Uterus (tissue), 4 donors: ENCODE data around the gene SHOC2. TPM values are rescaled to one million over a fixed set of nuclear protein-coding genes. Genes with fewer than 3 reads are reported as not detected.
A peak's percentile ranks its signal among the peaks of the same experiment; 100 is the strongest.

Experiments
- DNase-seq, 2 donors: peaks; one replicate each; pipeline ENCODE4 v3.0.0-alpha.2; 2019 to 2020
- H3K27ac ChIP-seq, 2 donors: fragments of 200-600 bp; sonication (generic); 1 replicate in 1 of 2; 2 replicates in 1 of 2; pipeline ENCODE4 v1.5.1; 2016 to 2018
- H3K27me3 ChIP-seq, 2 donors: fragments of 200-600 bp; sonication (generic); one replicate each; pipeline ENCODE4 v1.5.1; 2018 to 2019; ENCODE audit warnings: control low read depth in 1 of 2
- H3K36me3 ChIP-seq, 2 donors: fragments of 200-600 bp; sonication (generic); one replicate each; pipeline ENCODE4 v1.5.1; 2019; ENCODE audit warnings: control low read depth in 1 of 2
- H3K4me1 ChIP-seq, 2 donors: fragments of 200-600 bp; sonication (generic); one replicate each; pipeline ENCODE4 v1.5.1; 2018 to 2019; ENCODE audit warnings: control low read depth in 1 of 2
- H3K4me3 ChIP-seq, 2 donors: fragments of 200-600 bp; sonication (generic); 1 replicate in 1 of 2; 2 replicates in 1 of 2; pipeline ENCODE4 v1.5.1; 2018 to 2019; ENCODE audit warnings: mild to moderate bottlenecking in 1 of 2
- H3K9me3 ChIP-seq, 2 donors: fragments of 200-600 bp; sonication (generic); one replicate each; pipeline ENCODE4 v1.5.1; 2019; ENCODE audit warnings: control low read depth in 1 of 2
- POLR2A ChIP-seq, 2 donors: fragments of 450-650 bp; IDR thresholded peaks; one replicate each; pipeline ENCODE4 v1.6.1; 2016; ENCODE audit warnings: antibody characterized with exemption in 2 of 2, mild to moderate bottlenecking in 1 of 2, moderate library complexity in 1 of 2
- intact Hi-C: fragments of 100-400 bp; cut with DNase I; formaldehyde crosslinking; loops from one replicate; pipeline ENCODE4 v1.15.1; 2023; ENCODE audit warnings: low total_unique reads
- total RNA-seq, 4 donors: library from RNA; depleted of rRNA in 3 of 4; stranded (reverse); fragments of >200 nt in 3 of 4; gene quantifications; one replicate each; pipeline versions ENCODE4 v1.1.0 to v1.2.4, GENCODE V29; 2014 to 2023
- TF ChIP-seq, protein P1 (sequence below), 4 experiments: fragments of 200-600 bp in 2 of 4; fragments of 450-650 bp in 2 of 4; sonication (generic) in 2 of 4; IDR thresholded peaks; one replicate each; pipeline ENCODE4 v1.5.1; 2016 to 2019; ENCODE audit warnings: antibody characterized with exemption in 4 of 4, mild to moderate bottlenecking in 2 of 4, moderate library complexity in 1 of 4
- donor health status: DM: yes; HTN: yes; CAD: no.

The SHOC2 gene
- total RNA-seq, 4 donors from 2014 or later, result 21.3 to 114 (median 92.5) TPM

DNA sequence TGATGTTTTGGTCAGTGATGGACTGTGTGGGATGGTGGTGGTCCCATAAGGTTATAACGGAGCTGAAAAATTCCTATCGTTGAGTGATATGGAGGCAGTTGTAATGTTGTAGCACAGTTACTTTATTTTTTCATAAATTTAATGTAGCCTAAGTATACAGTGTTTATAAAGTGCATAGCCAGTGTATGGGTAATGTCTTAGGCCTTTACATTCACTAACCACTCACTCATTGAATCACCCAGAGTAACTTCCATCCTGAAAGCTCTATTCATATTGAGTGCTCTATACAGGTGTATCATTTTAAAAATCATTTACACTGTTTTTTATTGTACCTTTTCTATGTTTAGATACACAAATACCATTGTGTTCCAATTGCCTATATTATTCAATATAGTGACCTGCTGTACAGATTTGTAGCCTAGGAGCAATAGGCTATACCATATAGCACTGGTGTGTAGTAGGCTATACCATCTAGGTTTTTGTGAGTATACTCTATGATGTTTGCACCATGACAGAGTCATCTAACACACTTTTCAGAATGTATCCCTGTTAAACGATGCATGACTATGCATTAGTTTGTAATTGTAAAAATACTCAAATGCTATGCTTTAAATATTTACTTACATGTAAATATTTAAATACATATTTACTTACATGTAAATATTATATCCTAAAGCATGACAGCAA, 26.7 kb upstream of the SHOC2 start:
- intact Hi-C loops, result loop anchor here (5.0 kb wide), 2 partner anchors 90 to 150 kb away; no protein-coding TSS in a partner anchor
- TF ChIP-seq, protein P1, sequence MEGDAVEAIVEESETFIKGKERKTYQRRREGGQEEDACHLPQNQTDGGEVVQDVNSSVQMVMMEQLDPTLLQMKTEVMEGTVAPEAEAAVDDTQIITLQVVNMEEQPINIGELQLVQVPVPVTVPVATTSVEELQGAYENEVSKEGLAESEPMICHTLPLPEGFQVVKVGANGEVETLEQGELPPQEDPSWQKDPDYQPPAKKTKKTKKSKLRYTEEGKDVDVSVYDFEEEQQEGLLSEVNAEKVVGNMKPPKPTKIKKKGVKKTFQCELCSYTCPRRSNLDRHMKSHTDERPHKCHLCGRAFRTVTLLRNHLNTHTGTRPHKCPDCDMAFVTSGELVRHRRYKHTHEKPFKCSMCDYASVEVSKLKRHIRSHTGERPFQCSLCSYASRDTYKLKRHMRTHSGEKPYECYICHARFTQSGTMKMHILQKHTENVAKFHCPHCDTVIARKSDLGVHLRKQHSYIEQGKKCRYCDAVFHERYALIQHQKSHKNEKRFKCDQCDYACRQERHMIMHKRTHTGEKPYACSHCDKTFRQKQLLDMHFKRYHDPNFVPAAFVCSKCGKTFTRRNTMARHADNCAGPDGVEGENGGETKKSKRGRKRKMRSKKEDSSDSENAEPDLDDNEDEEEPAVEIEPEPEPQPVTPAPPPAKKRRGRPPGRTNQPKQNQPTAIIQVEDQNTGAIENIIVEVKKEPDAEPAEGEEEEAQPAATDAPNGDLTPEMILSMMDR (IDR thresholded peaks at IDR 0.05), result no peak
- TF ChIP-seq POLR2A (IDR thresholded peaks at IDR 0.05), result no peak
- Histone ChIP-seq H3K27me3 (no peaks in the 10 kb centered on the region), H3K27ac (no peak overlapping the region), H3K36me3 (no peaks in the 10 kb centered on the region), H3K4me1 (no peaks in the 10 kb centered on the region), H3K4me3 (no peak overlapping the region), H3K9me3 (no peaks in the 10 kb centered on the region)
- DNase-seq, result no peak

DNA sequence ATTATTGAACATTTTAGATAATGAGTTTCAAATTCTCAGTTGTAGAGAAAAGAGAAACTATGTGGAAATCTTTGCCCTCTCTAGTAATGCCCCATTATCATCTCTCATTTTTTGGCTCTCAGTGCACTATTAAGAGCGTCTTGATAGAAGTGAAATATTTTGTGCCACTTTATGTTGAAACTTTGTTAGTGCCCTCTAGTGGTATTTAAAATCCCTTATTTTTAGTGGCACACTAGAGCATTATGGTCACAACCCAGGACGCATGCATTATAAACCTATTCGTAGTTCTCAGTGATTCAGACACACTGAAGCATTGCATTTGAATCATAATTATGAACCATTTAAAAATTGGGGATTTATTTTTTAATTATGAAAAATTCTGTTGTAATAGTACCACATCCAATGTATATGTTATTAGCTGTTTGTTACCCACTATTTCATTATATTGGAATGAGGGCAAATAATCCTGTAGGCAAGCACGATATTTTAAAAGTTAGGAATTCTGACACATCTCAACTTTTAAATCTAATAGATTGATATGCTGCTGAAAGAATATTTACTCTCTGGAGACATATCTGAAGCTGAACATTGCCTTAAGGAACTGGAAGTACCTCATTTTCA, 25.7 kb upstream of the SHOC2 start:
- Histone ChIP-seq H3K27me3 (no peaks in the 10 kb centered on the region), H3K9me3 (no peaks in the 10 kb centered on the region), H3K36me3 (no peaks in the 10 kb centered on the region), H3K27ac (no peak overlapping the region), H3K4me3 (no peak overlapping the region), H3K4me1 (no peaks in the 10 kb centered on the region)
- intact Hi-C loops, result loop anchor here (5.0 kb wide), 2 partner anchors 91 to 151 kb away; no protein-coding TSS in a partner anchor
- no peak for TF ChIP-seq POLR2A (IDR thresholded peaks at IDR 0.05)
- TF ChIP-seq, protein P1 (IDR thresholded peaks at IDR 0.05), result peak; percentile 55 to 71 (median 64)
- no peak for DNase-seq

DNA sequence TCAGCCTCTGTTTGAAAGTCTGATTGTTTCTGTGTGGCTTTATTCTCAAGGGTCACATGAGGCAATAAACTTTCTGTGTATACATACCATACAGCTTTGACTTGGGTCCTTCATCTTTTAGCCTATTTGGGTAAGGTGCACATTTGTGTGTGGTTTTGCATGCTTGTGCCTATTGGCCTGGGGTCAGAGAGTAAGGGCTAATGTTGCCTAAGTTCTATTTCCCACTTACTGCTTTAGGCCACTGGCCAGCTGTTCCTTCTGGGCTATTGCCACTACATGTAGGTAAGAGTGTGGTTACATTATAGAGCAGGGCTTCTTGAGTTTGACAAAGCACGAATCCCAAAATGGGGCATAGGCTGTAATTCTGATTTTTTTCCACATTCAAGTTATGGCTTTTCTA, 22.2 kb upstream of the SHOC2 start:
- Histone ChIP-seq H3K4me3 (no peak overlapping the region), H3K27ac (no peak overlapping the region), H3K9me3 (no peaks in the 10 kb centered on the region), H3K36me3 (no peaks in the 10 kb centered on the region), H3K4me1 (no peaks in the 10 kb centered on the region), H3K27me3 (no peaks in the 10 kb centered on the region)
- TF ChIP-seq, protein P1 (IDR thresholded peaks at IDR 0.05), result no peak
- TF ChIP-seq POLR2A (IDR thresholded peaks at IDR 0.05), result no peak
- intact Hi-C loops, result no loop called here
- no peak for DNase-seq

DNA sequence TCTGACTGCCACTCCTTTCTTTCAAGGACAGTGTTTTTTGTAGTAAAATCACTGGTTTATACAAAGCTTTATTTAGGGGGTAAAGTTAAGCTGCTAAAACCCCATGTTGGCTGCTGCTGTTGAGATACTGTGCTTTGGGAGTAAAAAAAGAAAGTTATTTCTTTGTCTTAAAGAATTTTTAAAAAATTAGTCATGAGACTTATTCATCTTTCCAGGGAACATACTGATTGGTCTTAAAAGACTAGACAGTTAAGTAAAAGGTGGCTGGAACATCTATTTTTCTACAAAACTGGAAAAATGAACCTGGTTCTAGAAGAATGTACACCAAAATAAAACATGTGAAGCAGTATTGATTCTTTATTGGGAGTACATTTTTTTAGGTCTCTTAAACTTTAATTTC, 21.0 kb upstream of the SHOC2 start:
- no peak overlapping the region for H3K4me3 ChIP-seq
- H3K36me3 ChIP-seq, result no peaks in the 10 kb centered on the region
- intact Hi-C loops, result no loop called here
- H3K27ac ChIP-seq, result no peak overlapping the region
- no peak for TF ChIP-seq POLR2A (IDR thresholded peaks at IDR 0.05)
- TF ChIP-seq, protein P1 (IDR thresholded peaks at IDR 0.05), result no peak
- H3K9me3 ChIP-seq, result no peaks in the 10 kb centered on the region
- DNase-seq, result no peak
- no peaks in the 10 kb centered on the region for H3K27me3 ChIP-seq
- peaks cover 0 to 8% of the 10 kb centered on the region in 2 donors for H3K4me1 ChIP-seq

DNA sequence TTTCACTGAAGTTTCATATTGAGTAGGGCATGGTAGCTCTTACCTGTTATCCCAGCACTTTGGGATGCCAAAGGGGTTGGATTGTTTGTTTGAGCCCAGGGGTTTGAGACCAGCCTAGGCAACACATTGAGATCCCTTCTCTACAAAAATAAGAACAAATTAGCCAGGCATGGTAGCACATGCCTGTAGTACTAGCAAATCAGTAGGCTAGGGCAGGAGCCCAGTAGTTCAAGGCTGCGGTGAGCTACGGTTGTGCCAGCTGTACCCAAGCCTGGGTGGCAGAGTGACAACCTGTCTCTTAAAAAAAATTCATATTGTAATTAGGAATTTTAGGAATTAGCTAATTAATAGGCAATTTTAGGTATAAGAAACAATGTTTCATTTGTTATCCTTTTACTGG, 18.4 kb upstream of the SHOC2 start:
- TF ChIP-seq, protein P1 (IDR thresholded peaks at IDR 0.05), result no peak
- TF ChIP-seq POLR2A (IDR thresholded peaks at IDR 0.05), result no peak
- no peaks in the 10 kb centered on the region for H3K27me3 ChIP-seq
- H3K4me3 ChIP-seq, result no peak overlapping the region
- H3K36me3 ChIP-seq, result no peaks in the 10 kb centered on the region
- H3K27ac ChIP-seq, result no peak overlapping the region
- H3K4me1 ChIP-seq, result peaks cover 0 to 8% of the 10 kb centered on the region in 2 donors
- intact Hi-C loops, result no loop called here
- H3K9me3 ChIP-seq, result no peaks in the 10 kb centered on the region
- no peak for DNase-seq
